Measurements from ENCODE around the gene GRK6.
A peak's percentile ranks its signal among the peaks of the same experiment; 100 is the strongest.

Gene GRK6

GRCh38 chr5:177439518-177440053 lies 13.1 kb downstream of the GRK6 start:
- no peak overlapping the region for H3K4me3 ChIP-seq (ENCODE audit: low read depth in 1 of 2, low read length in 2 of 2)
- no peak overlapping the region for H3K27ac ChIP-seq (ENCODE audit: low read depth, low read length)
- H3K4me1 ChIP-seq (ENCODE audit: control insufficient read depth in 1 of 2, insufficient read depth in 2 of 2, low read length in 2 of 2), result no peaks in the 10 kb centered on the region
- no peaks in the 10 kb centered on the region for H3K27me3 ChIP-seq (ENCODE audit: control insufficient read depth in 1 of 2, insufficient read depth in 2 of 2, low read length in 2 of 2)
- peaks cover 21 to 57% of the 10 kb centered on the region in 2 donors for H3K36me3 ChIP-seq (ENCODE audit: control insufficient read depth in 1 of 2, insufficient read depth in 2 of 2, low read length in 2 of 2)
- no peaks in the 10 kb centered on the region for H3K9me3 ChIP-seq (ENCODE audit: control insufficient read depth in 1 of 2, low read length in 2 of 2)
- H3K9ac ChIP-seq (ENCODE audit: low read depth in 1 of 2, low read length in 2 of 2), result no peak overlapping the region

GRCh38 chr5:177440211-177440989 lies 13.9 kb downstream of the GRK6 start:
- H3K4me1 ChIP-seq (ENCODE audit: control insufficient read depth in 1 of 2, insufficient read depth in 2 of 2, low read length in 2 of 2), result peaks cover 0 to 3% of the 10 kb centered on the region in 2 donors
- H3K9ac ChIP-seq (ENCODE audit: low read depth in 1 of 2, low read length in 2 of 2), result no peak overlapping the region
- H3K4me3 ChIP-seq (ENCODE audit: low read depth in 1 of 2, low read length in 2 of 2), result no peak overlapping the region
- H3K27me3 ChIP-seq (ENCODE audit: control insufficient read depth in 1 of 2, insufficient read depth in 2 of 2, low read length in 2 of 2), result no peaks in the 10 kb centered on the region
- no peaks in the 10 kb centered on the region for H3K9me3 ChIP-seq (ENCODE audit: control insufficient read depth in 1 of 2, low read length in 2 of 2)
- H3K36me3 ChIP-seq (ENCODE audit: control insufficient read depth in 1 of 2, insufficient read depth in 2 of 2, low read length in 2 of 2), result peaks cover 15 to 49% of the 10 kb centered on the region in 2 donors
- no peak overlapping the region for H3K27ac ChIP-seq (ENCODE audit: low read depth, low read length)

GRCh38 chr5:177440990-177441780 lies 14.7 kb downstream of the GRK6 start:
- Histone ChIP-seq H3K36me3 (ENCODE audit: control insufficient read depth in 1 of 2, insufficient read depth in 2 of 2, low read length in 2 of 2) (peaks cover 10 to 43% of the 10 kb centered on the region in 2 donors), H3K4me1 (ENCODE audit: control insufficient read depth in 1 of 2, insufficient read depth in 2 of 2, low read length in 2 of 2) (peaks cover 5 to 10% of the 10 kb centered on the region in 2 donors), H3K9me3 (ENCODE audit: control insufficient read depth in 1 of 2, low read length in 2 of 2) (no peaks in the 10 kb centered on the region), H3K27me3 (ENCODE audit: control insufficient read depth in 1 of 2, insufficient read depth in 2 of 2, low read length in 2 of 2) (no peaks in the 10 kb centered on the region), H3K27ac (ENCODE audit: low read depth, low read length) (no peak overlapping the region), H3K9ac (ENCODE audit: low read depth in 1 of 2, low read length in 2 of 2) (no peak overlapping the region), H3K4me3 (ENCODE audit: low read depth in 1 of 2, low read length in 2 of 2) (no peak overlapping the region)

GRCh38 chr5:177442066-177442826 lies 15.8 kb downstream of the GRK6 start:
- peaks cover 6 to 36% of the 10 kb centered on the region in 2 donors for H3K36me3 ChIP-seq (ENCODE audit: control insufficient read depth in 1 of 2, insufficient read depth in 2 of 2, low read length in 2 of 2)
- no peak overlapping the region for H3K4me3 ChIP-seq (ENCODE audit: low read depth in 1 of 2, low read length in 2 of 2)
- H3K27me3 ChIP-seq (ENCODE audit: control insufficient read depth in 1 of 2, insufficient read depth in 2 of 2, low read length in 2 of 2), result no peaks in the 10 kb centered on the region
- no peaks in the 10 kb centered on the region for H3K9me3 ChIP-seq (ENCODE audit: control insufficient read depth in 1 of 2, low read length in 2 of 2)
- no peak overlapping the region for H3K9ac ChIP-seq (ENCODE audit: low read depth in 1 of 2, low read length in 2 of 2)
- peaks cover 7 to 14% of the 10 kb centered on the region in 2 donors for H3K4me1 ChIP-seq (ENCODE audit: control insufficient read depth in 1 of 2, insufficient read depth in 2 of 2, low read length in 2 of 2)
- H3K27ac ChIP-seq (ENCODE audit: low read depth, low read length), result no peak overlapping the region

DNA sequence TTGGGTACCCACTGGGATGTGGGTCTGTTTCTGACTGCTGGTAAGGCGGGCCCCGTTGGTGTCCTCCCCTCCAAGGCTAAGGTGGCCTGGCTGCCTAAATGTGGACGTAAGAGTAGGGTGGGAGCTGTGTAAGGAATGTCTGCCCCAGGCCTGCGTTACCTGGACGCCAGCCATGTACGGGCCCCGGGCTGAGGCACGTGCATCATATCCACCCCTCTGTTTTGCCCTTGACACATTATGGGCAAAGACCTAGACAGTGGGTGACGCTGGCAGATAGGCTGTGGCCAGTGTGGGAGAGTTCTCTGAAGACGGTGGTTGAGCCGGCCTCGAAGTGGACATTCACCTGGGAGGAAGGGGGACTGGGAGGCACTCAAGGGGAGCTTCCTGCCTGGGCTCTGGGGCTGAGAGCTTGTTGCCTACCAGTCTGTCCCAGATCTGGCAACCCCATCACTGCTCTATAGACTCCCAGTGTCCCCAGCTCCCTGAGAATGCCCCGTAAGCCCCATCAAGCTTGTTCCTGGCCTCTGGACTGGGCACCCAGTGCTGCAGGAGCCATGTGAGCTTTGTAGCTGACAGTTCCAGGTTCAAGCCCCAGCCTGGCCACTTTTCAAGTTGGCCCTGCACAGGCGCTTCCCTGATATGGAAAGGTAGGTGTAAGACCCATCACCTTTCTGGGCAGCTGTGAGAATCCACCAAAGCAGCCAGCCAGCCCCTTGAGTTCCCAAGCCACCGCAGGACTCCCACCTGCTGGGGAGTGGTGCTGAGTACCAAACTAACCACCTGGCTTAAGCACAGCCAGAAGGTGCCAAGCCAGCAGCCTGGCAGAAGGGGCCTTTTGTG lies 16.9 kb downstream of the GRK6 start:
- Histone ChIP-seq H3K9me3 (ENCODE audit: control insufficient read depth in 1 of 2, low read length in 2 of 2) (no peaks in the 10 kb centered on the region), H3K9ac (ENCODE audit: low read depth in 1 of 2, low read length in 2 of 2) (no peak overlapping the region), H3K27me3 (ENCODE audit: control insufficient read depth in 1 of 2, insufficient read depth in 2 of 2, low read length in 2 of 2) (peaks cover 0 to 4% of the 10 kb centered on the region in 2 donors), H3K4me1 (ENCODE audit: control insufficient read depth in 1 of 2, insufficient read depth in 2 of 2, low read length in 2 of 2) (peaks cover 16 to 22% of the 10 kb centered on the region in 2 donors), H3K4me3 (ENCODE audit: low read depth in 1 of 2, low read length in 2 of 2) (no peak overlapping the region), H3K27ac (ENCODE audit: low read depth, low read length) (no peak overlapping the region), H3K36me3 (ENCODE audit: control insufficient read depth in 1 of 2, insufficient read depth in 2 of 2, low read length in 2 of 2) (peaks cover 0 to 24% of the 10 kb centered on the region in 2 donors)

DNA sequence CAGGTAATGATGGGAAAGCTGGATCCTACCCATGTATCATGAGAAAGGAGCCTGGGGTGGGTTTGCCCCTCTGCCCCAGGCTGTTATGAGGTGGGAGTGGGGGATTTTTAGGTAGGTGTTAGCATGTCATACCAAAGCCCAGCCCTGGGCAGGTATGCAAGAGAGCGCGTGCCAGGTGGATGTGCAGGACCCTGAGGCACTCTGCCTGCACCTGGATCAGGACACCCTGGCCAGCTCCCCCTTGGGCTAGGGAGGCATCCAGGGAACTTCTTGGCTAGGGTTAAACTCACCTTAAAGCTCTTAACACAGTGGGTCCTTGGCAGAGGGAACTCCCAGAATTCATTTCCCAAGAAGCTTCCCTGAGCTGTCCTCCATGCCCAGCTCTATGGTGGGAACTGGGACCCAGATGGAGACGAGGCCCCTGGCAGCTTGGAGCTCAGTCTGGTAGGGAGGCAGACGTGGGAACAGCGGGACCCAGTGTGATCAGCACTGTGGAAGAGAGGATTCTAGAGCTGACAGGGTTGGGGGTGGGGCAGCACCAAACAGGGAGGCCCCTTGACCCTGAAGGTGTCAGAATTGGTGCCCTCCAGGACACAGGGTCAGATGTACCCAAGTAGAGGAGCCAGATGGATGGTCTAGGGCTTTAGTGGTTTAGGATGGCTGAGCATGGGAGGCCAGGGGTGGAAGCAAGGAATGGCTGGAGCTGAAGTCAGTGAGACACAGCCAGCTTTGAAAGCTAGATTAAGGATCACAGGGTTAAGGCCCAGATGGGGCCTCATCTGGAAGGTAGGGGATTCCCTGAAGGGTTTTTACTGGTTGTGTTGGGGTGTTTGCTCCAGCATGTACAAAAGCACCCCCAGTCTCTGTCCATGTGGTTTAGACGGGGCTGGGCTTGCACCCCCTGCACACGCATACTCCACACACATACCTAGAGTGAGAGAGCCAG lies 17.9 kb downstream of the GRK6 start:
- H3K27me3 ChIP-seq (ENCODE audit: control insufficient read depth in 1 of 2, insufficient read depth in 2 of 2, low read length in 2 of 2), result peaks cover 0 to 5% of the 10 kb centered on the region in 2 donors
- no peak overlapping the region for H3K27ac ChIP-seq (ENCODE audit: low read depth, low read length)
- H3K36me3 ChIP-seq (ENCODE audit: control insufficient read depth in 1 of 2, insufficient read depth in 2 of 2, low read length in 2 of 2), result peaks cover 0 to 20% of the 10 kb centered on the region in 2 donors
- H3K4me3 ChIP-seq (ENCODE audit: low read depth in 1 of 2, low read length in 2 of 2), result no peak overlapping the region
- H3K9me3 ChIP-seq (ENCODE audit: control insufficient read depth in 1 of 2, low read length in 2 of 2), result no peaks in the 10 kb centered on the region
- H3K4me1 ChIP-seq (ENCODE audit: control insufficient read depth in 1 of 2, insufficient read depth in 2 of 2, low read length in 2 of 2), result peaks cover 17 to 22% of the 10 kb centered on the region in 2 donors
- H3K9ac ChIP-seq (ENCODE audit: low read depth in 1 of 2, low read length in 2 of 2), result no peak overlapping the region

GRCh38 chr5:177445052-177445916 lies 18.8 kb downstream of the GRK6 start:
- no peak overlapping the region for H3K27ac ChIP-seq (ENCODE audit: low read depth, low read length)

GRCh38 chr5:177445917-177446199 lies 19.4 kb downstream of the GRK6 start:
- Histone ChIP-seq H3K27me3 (ENCODE audit: control insufficient read depth in 1 of 2, insufficient read depth in 2 of 2, low read length in 2 of 2) (peaks cover 0 to 8% of the 10 kb centered on the region in 2 donors), H3K4me3 (ENCODE audit: low read depth in 1 of 2, low read length in 2 of 2) (peak overlapping the region; percentile 50 to 75), H3K9ac (ENCODE audit: low read depth in 1 of 2, low read length in 2 of 2) (peak overlapping the region in 1 of 2 donors; percentile 69), H3K9me3 (ENCODE audit: control insufficient read depth in 1 of 2, low read length in 2 of 2) (no peaks in the 10 kb centered on the region), H3K4me1 (ENCODE audit: control insufficient read depth in 1 of 2, insufficient read depth in 2 of 2, low read length in 2 of 2) (peaks cover 17 to 22% of the 10 kb centered on the region in 2 donors), H3K36me3 (ENCODE audit: control insufficient read depth in 1 of 2, insufficient read depth in 2 of 2, low read length in 2 of 2) (peaks cover 0 to 7% of the 10 kb centered on the region in 2 donors), H3K27ac (ENCODE audit: low read depth, low read length) (no peak overlapping the region)

More at GRCh38 chr5:177445052-177445916, 18.8 kb downstream of the GRK6 start:
- Histone ChIP-seq H3K9me3 (ENCODE audit: control insufficient read depth in 1 of 2, low read length in 2 of 2) (no peaks in the 10 kb centered on the region), H3K9ac (ENCODE audit: low read depth in 1 of 2, low read length in 2 of 2) (no peak overlapping the region), H3K4me1 (ENCODE audit: control insufficient read depth in 1 of 2, insufficient read depth in 2 of 2, low read length in 2 of 2) (peaks cover 17 to 22% of the 10 kb centered on the region in 2 donors), H3K4me3 (ENCODE audit: low read depth in 1 of 2, low read length in 2 of 2) (no peak overlapping the region), H3K36me3 (ENCODE audit: control insufficient read depth in 1 of 2, insufficient read depth in 2 of 2, low read length in 2 of 2) (peaks cover 0 to 12% of the 10 kb centered on the region in 2 donors), H3K27me3 (ENCODE audit: control insufficient read depth in 1 of 2, insufficient read depth in 2 of 2, low read length in 2 of 2) (peaks cover 0 to 8% of the 10 kb centered on the region in 2 donors)

All from duodenal mucosa (tissue), 2 donors.